Peyer's patch (tissue), 4 donors: Measurements from ENCODE around the gene BLVRB.
"Not testable (repeated sequence)": the region's sequence is repeated elsewhere in the genome, so short reads cannot be mapped to it uniquely, and the experiment has no call there.

Experiments
- CTCF ChIP-seq, 6 experiments: fragments of 450-650 bp in 4 of 6; fragments of 200-600 bp in 2 of 6; sonication (generic) in 1 of 6; IDR thresholded peaks; one replicate each; pipeline ENCODE4 v1.5.1; 2017 to 2019; ENCODE audit warnings: antibody characterized with exemption in 6 of 6, mild to moderate bottlenecking in 3 of 6, moderate library complexity in 1 of 6
- POLR2A ChIP-seq, 2 donors: fragments of 450-650 bp; IDR thresholded peaks; one replicate each; pipeline ENCODE4 v1.5.1; 2017; ENCODE audit warnings: antibody characterized with exemption in 2 of 2, mild to moderate bottlenecking in 2 of 2, moderate library complexity in 2 of 2

- not testable (repeated sequence) for TF ChIP-seq CTCF, POLR2A (IDR thresholded peaks at IDR 0.05)
Measured at GRCh38 chr19:40500678-40501530, 35.4 kb upstream of the BLVRB start.
